Caco-2 (cell line): ENCODE measurements around the gene PDE11A. TPM values are rescaled to one million over a fixed set of nuclear protein-coding genes. Genes with fewer than 3 reads are reported as not detected.
A peak's percentile ranks its signal among the peaks of the same experiment; 100 is the strongest.

Experiments used
- BruUV-seq: library from RNA; stranded (reverse); fragments of 400-500 nt; replicated peaks from 2 replicates; lab custom pipeline; 2021; lab: Mats Ljungman, UMichigan
- CTCF ChIA-PET: fragments of 300-600 bp; sonication (Branson Sonifier 250); formaldehyde crosslinking; loops from one replicate; lab custom pipeline; 2022; ENCODE audit warnings: antibody characterized with exemption; lab: Charles Lee
- POLR2A ChIA-PET: fragments of 300-600 bp; sonication (Branson Sonifier 250); formaldehyde crosslinking; loops from one replicate; lab custom pipeline; 2022; ENCODE audit warnings: antibody characterized with exemption; lab: Charles Lee
- DNase-seq, 2 experiments: peaks; one replicate each; pipeline versions ENCODE4 v3.0.0 to v3.0.0-alpha.2; 2020 to 2022
- H3K27me3 ChIP-seq: replicated peaks from 2 replicates; pipeline ENCODE4 v1.6.0; 2011; ENCODE audit warnings: low read length; ENCODE audit not compliant: control insufficient read depth, insufficient read depth
- H3K36me3 ChIP-seq: 2 replicates; pipeline ENCODE4 v1.5.1; 2011; ENCODE audit warnings: low read length; ENCODE audit not compliant: control insufficient read depth, insufficient read depth
- H3K4me1 ChIP-seq: fragments of 250-450 bp; sonication (Bioruptor Pico); 2 replicates; pipeline ENCODE4 v1.5.1; 2020; ENCODE audit warnings: mild to moderate bottlenecking
- H3K4me3 ChIP-seq: 2 replicates; pipeline ENCODE4 v1.5.1; 2011; ENCODE audit warnings: low read depth, mild to moderate bottlenecking, control low read depth, low read length
- H3K9me3 ChIP-seq: fragments of 250-450 bp; sonication (Bioruptor Pico); 2 replicates; pipeline ENCODE4 v1.5.1; 2020; ENCODE audit warnings: mild to moderate bottlenecking, moderate library complexity
- H3K27ac Mint-ChIP-seq: one replicate; pipeline ENCODE4 v1.8.0; 2022; ENCODE audit warnings: mixed read lengths; ENCODE audit not compliant: unreplicated experiment
- H3K27me3 Mint-ChIP-seq: one replicate; pipeline ENCODE4 v1.8.0; 2022; ENCODE audit warnings: mixed read lengths; ENCODE audit not compliant: insufficient read depth, unreplicated experiment
- H3K36me3 Mint-ChIP-seq: one replicate; pipeline ENCODE4 v1.8.0; 2022; ENCODE audit warnings: mild to moderate bottlenecking, mixed read lengths; ENCODE audit not compliant: insufficient read depth, unreplicated experiment
- H3K4me1 Mint-ChIP-seq: one replicate; pipeline ENCODE4 v1.8.0; 2022; ENCODE audit warnings: low read depth, mixed read lengths; ENCODE audit not compliant: unreplicated experiment
- H3K4me3 Mint-ChIP-seq: one replicate; pipeline ENCODE4 v1.8.0; 2022; ENCODE audit warnings: mild to moderate bottlenecking, moderate library complexity, mixed read lengths; ENCODE audit not compliant: unreplicated experiment
- H3K9me3 Mint-ChIP-seq: one replicate; pipeline ENCODE4 v1.8.0; 2022; ENCODE audit warnings: mixed read lengths; ENCODE audit not compliant: unreplicated experiment
- CTCF ChIP-seq, 2 experiments: fragments of 200-600 bp in 1 of 2; IDR thresholded peaks; 1 replicate in 1 of 2; 2 replicates in 1 of 2; pipeline versions ENCODE4 v1.5.1 to v1.8.0; 2011 to 2022; ENCODE audit warnings: antibody characterized with exemption in 1 of 2, control low read depth in 1 of 2, inconsistent platforms in 1 of 2, low read depth in 1 of 2, low read length in 1 of 2, mild to moderate bottlenecking in 1 of 2, moderate library complexity in 1 of 2; ENCODE audit not compliant: insufficient read depth in 1 of 2, severe bottlenecking in 1 of 2, unreplicated experiment in 1 of 2
- intact Hi-C: fragments of 100-400 bp; cut with micrococcal nuclease; formaldehyde crosslinking; loops from one replicate; pipeline ENCODE4 v1.10.0; 2022; ENCODE audit not compliant: unreplicated experiment
- total RNA-seq: library from RNA; stranded (reverse); gene quantifications from 2 replicates; pipeline ENCODE4 v1.2.3, GENCODE V29; 2022

Gene PDE11A
- total RNA-seq, 1 experiment from 2014 or later, result 0.25 TPM

- BruUV-seq, result no TSS peak
- DNase-seq, result peak in 1 of 2 experiments; percentile 22
- H3K4me1 ChIP-seq, result no peaks in the 10 kb centered on the region
- peak; percentile 30 to 62 for TF ChIP-seq CTCF (IDR thresholded peaks at IDR 0.05; ENCODE audit: insufficient read depth in 1 of 2, low read depth in 1 of 2, low read length in 1 of 2, severe bottlenecking in 1 of 2, unreplicated experiment in 1 of 2)
- no peaks in the 10 kb centered on the region; the same call in 1 of the 2 replicates for H3K27me3 ChIP-seq
- Mint-ChIP-seq H3K9me3 (no peaks in the 10 kb centered on the region), H3K4me1 (no peaks in the 10 kb centered on the region), H3K27me3 (peaks cover 4% of the 10 kb centered on the region), H3K4me3 (no peak overlapping the region), H3K36me3 (no peaks in the 10 kb centered on the region), H3K27ac (no peak overlapping the region)
- CTCF ChIA-PET, result interaction anchor here (0.7 to 1.2 kb wide), 2 partner anchors 26 to 1926 kb away, joined by 5 to 11 read pairs; no protein-coding TSS in a partner anchor
- POLR2A ChIA-PET, result no interaction called here
- peaks cover 2% of the 10 kb centered on the region; the same call in 1 of the 2 replicates for H3K9me3 ChIP-seq
- no peak overlapping the region for H3K4me3 ChIP-seq
- intact Hi-C loops, result loop anchor here (10.0 kb wide), 1 partner anchor 265 kb away; no protein-coding TSS in a partner anchor
- no peaks in the 10 kb centered on the region for H3K36me3 ChIP-seq
Observed at GRCh38 chr2:177799531-177799930, 273.0 kb downstream of the PDE11A start.

- Histone ChIP-seq H3K36me3 (no peaks in the 10 kb centered on the region), H3K27me3 (no peaks in the 10 kb centered on the region; the same call in 1 of the 2 replicates), H3K4me3 (no peak overlapping the region), H3K4me1 (no peaks in the 10 kb centered on the region), H3K9me3 (no peaks in the 10 kb centered on the region)
- no peak for DNase-seq
- intact Hi-C loops, result loop anchor here (10.0 kb wide), 1 partner anchor 267 kb away; no protein-coding TSS in a partner anchor
- Mint-ChIP-seq H3K9me3 (no peaks in the 10 kb centered on the region), H3K36me3 (no peaks in the 10 kb centered on the region), H3K27me3 (peaks cover 4% of the 10 kb centered on the region), H3K4me1 (no peaks in the 10 kb centered on the region), H3K4me3 (no peak overlapping the region), H3K27ac (no peak overlapping the region)
- POLR2A ChIA-PET, result no interaction called here
- CTCF ChIA-PET, result no interaction called here
- BruUV-seq, result no TSS peak
- no peak for TF ChIP-seq CTCF (IDR thresholded peaks at IDR 0.05; ENCODE audit: insufficient read depth in 1 of 2, low read depth in 1 of 2, low read length in 1 of 2, severe bottlenecking in 1 of 2, unreplicated experiment in 1 of 2)
Observed at GRCh38 chr2:177797808-177798207, 274.8 kb downstream of the PDE11A start.

- no peaks in the 10 kb centered on the region for H3K4me1 ChIP-seq
- Mint-ChIP-seq H3K27ac (no peak overlapping the region), H3K36me3 (no peaks in the 10 kb centered on the region), H3K4me1 (no peaks in the 10 kb centered on the region), H3K27me3 (peaks cover 4% of the 10 kb centered on the region), H3K4me3 (no peak overlapping the region), H3K9me3 (no peaks in the 10 kb centered on the region)
- H3K9me3 ChIP-seq, result no peaks in the 10 kb centered on the region
- H3K27me3 ChIP-seq, result no peaks in the 10 kb centered on the region; the same call in 1 of the 2 replicates
- DNase-seq, result no peak
- no peak for TF ChIP-seq CTCF (IDR thresholded peaks at IDR 0.05; ENCODE audit: insufficient read depth in 1 of 2, low read depth in 1 of 2, low read length in 1 of 2, severe bottlenecking in 1 of 2, unreplicated experiment in 1 of 2)
- ChIA-PET POLR2A (no interaction called here), CTCF (no interaction called here)
- intact Hi-C loops, result loop anchor here (10.0 kb wide), 1 partner anchor 268 kb away; no protein-coding TSS in a partner anchor
- no peaks in the 10 kb centered on the region for H3K36me3 ChIP-seq
- no TSS peak for BruUV-seq
- no peak overlapping the region for H3K4me3 ChIP-seq
Observed at GRCh38 chr2:177796654-177797415, 275.7 kb downstream of the PDE11A start.
